ENCODE results near the gene SBDS. TPM values are rescaled to one million over a fixed set of nuclear protein-coding genes. Genes with fewer than 3 reads are reported as not detected.

The SBDS gene
- total RNA-seq, 1 experiment from 2014 or later, result 108 TPM

- DNase-seq (ENCODE audit: low read depth), result no peak
Measured at GRCh38 chr7:66946545-66946944, 48.8 kb downstream of the SBDS start.

DNA sequence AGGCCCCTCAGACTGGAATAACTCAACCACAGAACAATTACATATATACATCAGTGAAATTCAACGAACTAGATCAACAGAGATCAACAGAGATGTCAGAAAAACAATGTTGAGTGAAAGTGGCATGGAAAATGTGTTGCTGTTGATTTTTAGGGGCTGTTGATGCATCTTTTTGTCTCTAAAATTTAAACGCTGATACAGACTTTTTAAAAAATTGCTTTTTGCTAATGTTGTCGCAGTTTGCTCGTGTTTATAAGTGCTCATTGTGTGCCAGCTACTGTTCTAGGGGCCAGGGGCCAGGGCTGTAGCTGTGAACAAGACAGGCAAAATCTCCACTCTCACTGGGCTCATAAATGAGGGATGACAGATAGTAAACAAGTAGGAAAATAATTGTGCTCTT lies 56.1 kb downstream of the SBDS start:
- DNase-seq (ENCODE audit: low read depth), result no peak

DNA sequence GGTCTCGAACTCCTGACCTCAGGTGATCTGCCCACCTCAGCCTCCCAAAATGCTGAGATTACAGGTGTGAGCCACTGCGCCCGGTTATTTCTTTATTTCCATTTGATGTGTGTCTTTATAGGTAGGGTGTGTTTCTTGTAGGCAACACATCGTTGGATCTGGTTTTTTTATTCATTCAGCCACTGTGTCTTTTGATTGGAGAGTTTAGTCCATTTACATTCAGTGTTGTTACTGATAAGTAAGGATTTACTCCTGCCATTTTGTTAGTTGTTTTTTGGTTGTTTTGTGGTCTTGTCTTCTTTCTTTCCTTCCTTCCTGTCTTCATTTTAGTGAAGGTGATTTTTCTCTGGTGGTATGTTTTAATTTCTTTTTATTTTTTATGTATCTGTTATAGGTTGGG lies 57.4 kb downstream of the SBDS start:
- no peak for DNase-seq (ENCODE audit: low read depth)

Small RNA genes lying within 50 kb of the gene (small RNA-seq; reads per million reads assigned to genes)
- not detected for gene RN7SL43P

Other genes with a start within 250 kb of the SBDS start
- gene TMEM248, start 74.4 kb downstream of the SBDS start, total RNA-seq (2014; rRNA removed; shearing (Covaris generic)), result 101 and 108 TPM in 2 replicates
- 13.2 and 13.4 TPM in 2 replicates for gene TYW1, start 1.2 kb upstream of the SBDS start, total RNA-seq (2014; rRNA removed; shearing (Covaris generic))